HG03558 (cell line): ENCODE results near the gene DDIT4.
"Not testable (repeated sequence)": the region's sequence is repeated elsewhere in the genome, so short reads cannot be mapped to it uniquely, and the experiment has no call there.

ENCODE experiments used
- ATAC-seq: cut with Tn5 transposase; IDR thresholded peaks from one replicate; pipeline ENCODE4 v1.9.1; 2021; ENCODE audit warnings: moderate number of reproducible peaks; ENCODE audit not compliant: unreplicated experiment; ENCODE audit errors: extremely low read depth

Gene DDIT4

GRCh38 chr10:72265990-72266865 lies 7.5 kb upstream of the DDIT4 start:
- ATAC-seq: no peak

- ATAC-seq: no peak
Measured at GRCh38 chr10:72267381-72267780, 6.3 kb upstream of the DDIT4 start.

- no peak for ATAC-seq
Measured at GRCh38 chr10:72267819-72268399, 5.8 kb upstream of the DDIT4 start.

GRCh38 chr10:72268475-72269200 lies 5.1 kb upstream of the DDIT4 start:
- not testable (repeated sequence) for ATAC-seq

DNA sequence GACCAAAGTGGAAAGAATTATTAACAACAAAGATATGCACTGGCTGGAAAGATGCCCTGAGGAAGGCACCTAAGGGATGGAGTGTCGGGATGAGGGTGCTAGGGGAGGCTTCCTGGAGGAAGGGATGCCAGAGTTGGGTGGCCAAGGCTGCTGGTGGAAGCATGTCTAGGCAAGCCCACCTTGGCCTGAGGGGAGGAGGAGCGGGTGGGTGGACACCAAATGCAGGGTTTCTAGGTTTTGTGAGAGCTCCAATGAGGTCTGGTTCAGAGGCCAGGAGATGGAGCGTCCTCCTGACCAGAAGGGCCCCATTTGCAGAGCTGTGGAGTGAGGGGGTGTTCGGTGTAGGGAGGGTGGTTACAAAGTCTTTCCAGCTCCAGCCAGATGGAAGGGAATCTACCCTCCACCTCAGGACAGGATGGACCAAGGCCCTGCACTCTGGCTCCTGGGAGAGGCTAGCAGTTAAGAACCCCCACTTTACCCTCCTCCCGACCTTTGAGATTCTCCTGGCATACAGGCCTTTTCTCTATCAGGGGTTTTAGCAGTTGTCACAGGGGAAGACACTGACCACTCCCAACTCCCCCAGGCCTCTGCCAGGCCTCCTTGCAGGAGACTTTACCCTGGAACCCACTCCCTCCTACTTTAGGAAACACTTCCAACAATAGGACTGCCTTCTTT lies 3.0 kb upstream of the DDIT4 start:
- no peak for ATAC-seq

GRCh38 chr10:72272689-72273409 lies 875 bp upstream of the DDIT4 start:
- no peak for ATAC-seq

- no peak for ATAC-seq
Measured at GRCh38 chr10:72274213-72274729, 547 bp downstream of the DDIT4 start.

DNA sequence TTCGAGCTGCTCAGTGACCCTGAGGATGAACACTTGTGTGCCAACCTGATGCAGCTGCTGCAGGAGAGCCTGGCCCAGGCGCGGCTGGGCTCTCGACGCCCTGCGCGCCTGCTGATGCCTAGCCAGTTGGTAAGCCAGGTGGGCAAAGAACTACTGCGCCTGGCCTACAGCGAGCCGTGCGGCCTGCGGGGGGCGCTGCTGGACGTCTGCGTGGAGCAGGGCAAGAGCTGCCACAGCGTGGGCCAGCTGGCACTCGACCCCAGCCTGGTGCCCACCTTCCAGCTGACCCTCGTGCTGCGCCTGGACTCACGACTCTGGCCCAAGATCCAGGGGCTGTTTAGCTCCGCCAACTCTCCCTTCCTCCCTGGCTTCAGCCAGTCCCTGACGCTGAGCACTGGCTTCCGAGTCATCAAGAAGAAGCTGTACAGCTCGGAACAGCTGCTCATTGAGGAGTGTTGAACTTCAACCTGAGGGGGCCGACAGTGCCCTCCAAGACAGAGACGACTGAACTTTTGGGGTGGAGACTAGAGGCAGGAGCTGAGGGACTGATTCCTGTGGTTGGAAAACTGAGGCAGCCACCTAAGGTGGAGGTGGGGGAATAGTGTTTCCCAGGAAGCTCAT lies 1.1 kb downstream of the DDIT4 start:
- no peak for ATAC-seq

GRCh38 chr10:72275351-72276012 lies 1.8 kb downstream of the DDIT4 start:
- ATAC-seq: no peak

DNA sequence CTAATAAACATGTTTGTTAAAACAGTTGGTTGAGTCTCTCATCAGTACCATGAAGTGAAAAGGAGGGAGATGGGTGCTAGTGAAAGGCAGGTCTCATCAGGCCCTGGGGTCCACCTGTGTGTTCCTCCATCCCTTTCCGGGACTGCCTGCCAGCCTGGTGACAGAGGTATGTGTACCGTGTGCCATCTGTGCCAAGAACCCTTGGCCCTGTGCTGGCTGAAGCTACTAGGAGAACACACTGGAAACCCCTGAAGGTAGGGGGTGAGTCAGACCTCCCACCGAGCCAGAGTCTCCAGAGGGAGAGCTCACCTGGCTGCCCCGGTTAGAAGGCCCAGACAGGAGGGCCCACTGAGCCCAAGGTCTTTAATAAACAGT lies 2.3 kb downstream of the DDIT4 start:
- ATAC-seq: no peak

DNA sequence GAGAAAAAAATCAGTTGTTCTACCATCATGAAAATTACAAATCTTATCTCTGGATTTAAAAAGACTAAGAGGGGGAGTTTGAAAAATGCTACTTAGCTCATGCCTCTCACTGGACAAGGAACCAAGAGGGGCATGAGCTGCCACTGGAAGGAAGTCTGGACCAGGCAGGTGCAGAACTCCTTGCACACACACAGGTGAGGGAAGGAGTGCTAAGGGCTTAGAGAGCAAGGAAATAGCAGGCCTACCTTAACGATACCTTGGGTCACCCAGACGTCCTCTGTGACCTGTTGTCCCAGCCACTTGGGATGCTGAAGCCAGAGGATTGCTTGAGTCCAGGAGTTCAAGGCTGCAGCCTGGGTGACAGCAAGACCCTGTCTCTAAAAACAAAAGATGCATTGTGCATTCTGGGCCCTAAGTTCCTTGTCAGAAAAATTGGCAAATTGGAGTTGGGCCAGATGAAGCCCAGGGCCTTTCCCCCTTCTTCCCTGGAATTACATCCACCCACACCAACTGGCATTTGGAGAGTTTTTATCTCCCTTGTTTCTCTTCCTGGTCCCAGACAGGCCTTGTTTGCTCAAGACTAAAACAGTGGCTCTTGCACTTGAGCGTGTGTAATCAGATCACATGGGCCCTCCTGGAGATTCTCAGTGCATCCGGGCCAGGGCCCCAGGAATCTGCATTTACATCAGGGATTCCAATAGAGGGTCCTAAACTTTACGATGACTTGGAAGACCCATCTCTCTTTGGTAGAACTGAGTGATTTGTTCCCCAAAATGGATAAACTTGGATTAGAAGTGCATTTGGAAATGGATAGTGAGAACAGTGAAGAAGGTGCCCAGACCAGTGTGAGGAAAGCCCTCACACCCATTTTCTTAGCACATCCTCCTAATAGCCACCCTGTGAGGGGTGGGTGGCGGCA lies 3.0 kb downstream of the DDIT4 start:
- no peak for ATAC-seq

- no peak for ATAC-seq
Measured at GRCh38 chr10:72277340-72277995, 3.7 kb downstream of the DDIT4 start.

DNA sequence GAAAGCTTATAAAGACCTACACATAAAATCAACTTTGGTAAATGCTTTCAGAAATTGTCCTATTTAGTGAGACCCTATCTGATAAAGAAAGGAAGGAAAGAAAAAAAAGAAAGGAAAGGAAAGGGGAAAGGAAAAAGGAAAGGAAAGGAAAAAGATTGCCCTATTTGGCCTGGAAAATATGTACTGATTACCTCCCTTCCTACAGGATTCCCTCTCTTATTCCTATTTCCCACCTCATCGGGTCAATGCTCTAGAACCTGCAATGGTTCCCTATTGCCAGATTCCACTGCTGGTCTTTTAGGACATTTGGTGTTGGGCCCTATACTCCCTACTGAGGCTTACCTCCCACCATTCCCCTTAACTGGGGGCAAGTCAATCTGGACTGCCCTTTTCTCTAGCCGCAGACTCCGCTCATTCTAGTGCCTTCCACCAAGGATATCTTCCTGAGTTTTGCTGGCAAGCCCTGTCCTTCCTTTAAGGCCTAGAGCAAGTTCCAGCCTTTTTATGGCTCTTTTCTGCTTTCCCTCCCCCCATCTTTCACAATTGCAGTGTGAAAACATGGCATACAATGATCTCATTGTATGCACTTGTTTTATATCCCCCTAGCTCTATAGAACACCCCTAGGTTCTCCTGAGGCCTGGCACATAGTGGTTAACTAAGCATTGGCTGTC lies 4.4 kb downstream of the DDIT4 start:
- no peak for ATAC-seq

DNA sequence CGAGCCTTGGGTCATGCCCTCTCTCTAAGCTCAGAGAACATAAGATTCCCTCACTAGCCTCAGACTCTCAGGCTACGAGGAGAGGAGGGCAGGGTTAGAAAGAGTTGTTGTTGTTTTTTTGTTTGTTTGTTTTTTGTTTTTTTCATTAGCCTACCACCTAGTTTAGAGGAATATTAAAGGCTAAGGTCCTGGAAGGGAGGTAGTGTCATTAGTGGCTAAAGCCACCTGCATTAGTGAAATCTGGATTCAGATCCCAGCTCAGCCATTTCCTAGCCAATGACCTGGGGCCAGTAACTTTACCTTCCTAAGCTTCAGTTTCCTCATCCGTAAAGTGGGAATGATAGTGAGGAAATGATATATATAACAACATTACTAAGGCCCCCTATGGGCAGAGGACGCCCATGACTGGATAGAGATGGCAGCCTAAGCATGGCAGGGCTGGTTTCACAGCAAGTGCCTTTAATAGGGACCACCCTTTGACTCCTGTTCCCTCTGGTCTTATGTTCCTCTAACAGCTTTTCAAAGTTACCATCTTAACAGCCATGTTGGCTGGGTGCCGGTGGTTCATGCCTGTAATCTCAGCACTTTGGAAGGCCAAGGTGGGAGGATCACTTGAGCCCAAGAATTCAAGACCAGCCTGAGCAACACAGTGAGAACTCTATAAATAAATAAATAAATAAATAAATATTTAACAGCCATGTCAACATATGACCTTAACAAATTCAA lies 5.1 kb downstream of the DDIT4 start:
- ATAC-seq: no peak

GRCh38 chr10:72279587-72279986 lies 5.9 kb downstream of the DDIT4 start:
- ATAC-seq: not testable (repeated sequence)

DNA sequence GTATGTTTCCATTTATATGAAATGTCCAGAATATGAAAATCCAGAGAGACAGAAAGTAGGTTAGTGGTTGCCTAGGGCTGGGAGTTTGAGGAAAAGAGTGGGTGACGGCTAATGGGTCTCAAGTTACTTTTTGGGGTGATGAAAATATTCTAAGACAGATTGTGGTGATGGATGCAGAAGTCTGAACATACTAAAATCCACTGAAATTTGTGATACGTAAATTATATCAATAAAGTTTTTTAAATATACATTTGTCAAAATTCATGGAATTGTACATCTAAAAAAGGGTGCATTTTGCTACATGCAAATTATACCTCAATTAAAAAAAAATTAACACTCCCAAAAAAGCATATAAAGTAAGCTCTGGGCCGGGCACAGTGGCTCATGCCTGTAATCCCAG lies 9.4 kb downstream of the DDIT4 start:
- ATAC-seq: no peak
